Lung microvascular endothelial cell (primary cell): ENCODE data around the gene IL20RB. TPM values are rescaled to one million over a fixed set of nuclear protein-coding genes. Genes with fewer than 3 reads are reported as not detected.
"Not testable (repeated sequence)": the region's sequence is repeated elsewhere in the genome, so short reads cannot be mapped to it uniquely, and the experiment has no call there.

ENCODE experiments used
- DNase-seq, 2 donors: peaks; one replicate each; pipeline versions ENCODE4 v3.0.0 to v3.0.0-alpha.2; 2010; ENCODE audit warnings: low read depth in 2 of 2
- total RNA-seq: library from RNA; depleted of rRNA; stranded (reverse); fragments of >200 nt; gene quantifications from 2 replicates; pipeline ENCODE4 v1.2.1, GENCODE V29; 2014

Gene IL20RB
- total RNA-seq, 1 donor from 2014 or later, result 0.79 TPM

DNA sequence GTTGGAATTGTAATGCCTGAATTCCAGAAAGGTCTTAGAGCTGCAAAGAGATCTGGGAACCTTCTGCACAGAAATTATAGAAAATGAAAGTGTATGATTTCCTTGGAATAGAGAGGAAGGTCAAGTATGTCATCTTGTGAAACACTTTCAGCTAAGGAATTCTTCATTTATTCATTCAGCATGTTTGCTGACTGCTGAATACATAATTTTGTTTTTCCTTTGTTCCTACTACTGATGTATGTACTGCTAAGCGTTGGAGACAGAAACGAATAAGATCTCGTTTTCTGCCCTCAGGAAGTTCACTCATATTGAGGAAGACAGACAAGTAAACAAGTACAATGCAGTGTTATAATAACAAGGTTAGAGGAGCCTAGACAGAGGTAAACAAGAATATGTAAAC, 14.3 kb upstream of the IL20RB start:
- peak in 1 of 2 donors; percentile 36 for DNase-seq

DNA sequence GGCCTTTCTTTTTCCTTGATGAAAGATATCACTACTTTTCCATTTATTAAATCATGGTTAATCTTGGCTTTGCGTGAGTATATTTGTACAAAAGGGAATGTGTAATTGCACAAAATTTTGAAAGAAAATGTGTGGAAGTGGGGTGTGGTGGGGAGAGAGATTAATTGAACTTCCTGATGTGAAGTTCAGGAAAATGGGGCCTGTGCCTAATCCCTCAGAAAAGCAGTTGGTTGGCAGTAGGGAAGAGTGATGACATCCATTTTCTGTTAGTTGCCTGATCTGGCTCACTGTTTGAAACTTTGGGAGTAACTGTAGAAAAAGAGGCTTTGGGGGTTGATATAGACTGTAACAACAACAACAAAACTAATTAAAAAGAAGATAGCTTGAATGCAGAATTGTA, 10.8 kb upstream of the IL20RB start:
- peak in 1 of 2 donors; percentile 33 for DNase-seq

DNA sequence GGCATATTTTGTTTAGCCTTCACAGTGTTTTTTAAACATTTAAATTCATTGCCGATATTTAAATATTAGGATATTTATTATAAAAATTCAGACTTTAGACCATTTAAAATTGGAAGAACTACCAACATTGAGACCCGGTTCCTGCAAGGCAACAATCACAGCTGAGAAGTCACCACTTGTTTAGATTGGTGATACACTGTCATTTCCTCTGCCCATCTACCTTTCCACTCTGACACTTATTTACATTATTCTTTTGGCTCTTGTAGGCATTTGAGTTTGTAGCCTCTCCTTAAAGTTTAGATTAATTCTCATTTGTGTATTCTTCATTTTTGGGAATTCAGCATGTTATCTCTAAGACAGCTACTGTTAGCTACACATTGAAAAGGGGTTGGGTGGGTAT, 10.3 kb upstream of the IL20RB start:
- no peak for DNase-seq

DNA sequence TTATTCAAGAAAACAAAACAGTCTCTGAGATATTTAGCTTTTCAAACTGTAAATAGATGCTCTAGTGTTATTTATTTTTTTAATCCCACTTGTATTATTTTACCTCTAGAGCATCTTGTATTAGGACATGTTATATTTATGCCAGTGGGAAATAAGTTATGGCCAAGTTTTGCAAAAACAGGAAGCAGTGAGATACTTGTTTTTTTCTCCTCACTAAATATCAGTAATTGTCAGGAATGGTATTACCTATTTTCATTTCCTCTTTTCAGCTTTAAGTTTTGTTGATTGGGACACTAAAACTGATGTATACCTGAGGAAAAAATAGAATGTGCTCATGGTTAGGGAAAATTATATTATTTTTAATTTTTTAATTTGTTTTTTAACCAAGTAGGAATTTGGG, 8.6 kb upstream of the IL20RB start:
- peak; percentile 27 to 41 for DNase-seq

DNA sequence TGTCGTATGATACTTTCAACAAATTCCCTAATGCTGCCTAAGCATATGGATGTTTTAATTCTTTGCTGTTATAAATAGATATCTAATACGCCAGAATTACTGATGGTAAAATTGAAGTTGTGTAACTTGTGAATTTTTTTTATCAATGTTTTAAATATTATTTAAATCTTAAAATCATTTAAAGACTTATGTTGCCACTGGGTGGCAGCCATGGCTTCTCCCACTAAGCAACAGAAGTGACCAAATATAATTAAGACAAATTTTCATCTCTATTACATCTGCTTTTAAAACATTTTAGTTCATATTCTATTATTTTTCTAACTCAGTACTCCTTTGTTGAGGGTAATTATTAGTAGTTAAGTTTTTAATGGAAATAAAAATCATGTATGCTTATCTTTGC, 8.1 kb upstream of the IL20RB start:
- DNase-seq, result peak; percentile 39 to 59

DNA sequence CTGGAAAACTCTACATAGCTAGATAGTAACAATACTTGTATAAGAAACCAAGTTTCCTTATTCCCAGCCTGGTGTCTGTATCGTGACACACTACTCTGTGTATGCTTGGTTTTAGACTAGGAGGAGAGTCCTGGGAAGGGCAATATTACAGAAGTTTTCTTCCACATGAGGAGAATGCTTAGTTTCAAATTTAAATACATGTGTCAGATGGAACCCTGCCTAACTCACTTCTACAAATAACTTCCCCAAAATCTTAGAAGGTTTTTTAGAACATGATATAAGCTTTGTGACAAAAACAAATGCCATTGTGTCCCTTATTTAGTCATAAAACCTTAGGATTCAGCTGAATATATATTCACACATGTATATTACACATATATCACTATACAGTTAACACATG, 7.2 kb upstream of the IL20RB start:
- DNase-seq, result no peak

DNA sequence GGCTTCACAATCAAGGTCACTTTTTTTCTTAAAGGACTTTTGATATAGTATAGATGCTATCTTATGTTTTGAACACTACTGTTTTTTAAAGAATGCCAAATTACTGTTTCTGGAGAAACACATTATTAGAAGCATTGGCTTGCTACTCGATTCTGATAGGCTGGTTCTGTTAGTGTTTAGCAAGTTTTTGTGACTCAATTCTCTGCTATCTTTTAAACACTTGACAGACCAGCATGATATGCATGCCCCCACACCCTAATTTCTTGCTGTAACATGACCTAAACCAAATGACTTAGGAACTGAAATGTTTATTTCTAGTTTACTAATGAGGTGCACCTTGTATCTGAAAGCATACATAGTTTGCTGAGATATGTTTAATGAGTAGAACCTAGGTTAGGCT, 5.5 kb upstream of the IL20RB start:
- DNase-seq, result no peak

DNA sequence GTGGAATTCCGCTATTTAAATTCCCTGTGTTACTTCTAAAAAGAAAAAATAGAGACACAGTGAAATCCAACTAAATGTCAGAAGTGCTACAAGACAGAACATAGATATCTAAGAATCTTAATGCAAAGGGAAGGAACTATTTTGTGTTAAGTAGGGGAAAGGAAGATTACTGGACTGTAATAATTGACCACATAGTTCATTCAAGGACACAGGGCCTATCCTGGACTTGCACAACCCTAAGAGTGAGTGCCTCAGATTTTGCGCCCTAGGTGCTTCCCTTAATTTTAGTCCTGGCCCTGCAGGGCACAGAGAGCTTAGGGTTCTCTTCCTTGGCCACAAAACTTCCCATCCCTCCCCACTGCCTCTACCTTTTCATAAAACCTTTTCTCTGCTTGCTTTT, 3.5 kb upstream of the IL20RB start:
- DNase-seq, result no peak

DNA sequence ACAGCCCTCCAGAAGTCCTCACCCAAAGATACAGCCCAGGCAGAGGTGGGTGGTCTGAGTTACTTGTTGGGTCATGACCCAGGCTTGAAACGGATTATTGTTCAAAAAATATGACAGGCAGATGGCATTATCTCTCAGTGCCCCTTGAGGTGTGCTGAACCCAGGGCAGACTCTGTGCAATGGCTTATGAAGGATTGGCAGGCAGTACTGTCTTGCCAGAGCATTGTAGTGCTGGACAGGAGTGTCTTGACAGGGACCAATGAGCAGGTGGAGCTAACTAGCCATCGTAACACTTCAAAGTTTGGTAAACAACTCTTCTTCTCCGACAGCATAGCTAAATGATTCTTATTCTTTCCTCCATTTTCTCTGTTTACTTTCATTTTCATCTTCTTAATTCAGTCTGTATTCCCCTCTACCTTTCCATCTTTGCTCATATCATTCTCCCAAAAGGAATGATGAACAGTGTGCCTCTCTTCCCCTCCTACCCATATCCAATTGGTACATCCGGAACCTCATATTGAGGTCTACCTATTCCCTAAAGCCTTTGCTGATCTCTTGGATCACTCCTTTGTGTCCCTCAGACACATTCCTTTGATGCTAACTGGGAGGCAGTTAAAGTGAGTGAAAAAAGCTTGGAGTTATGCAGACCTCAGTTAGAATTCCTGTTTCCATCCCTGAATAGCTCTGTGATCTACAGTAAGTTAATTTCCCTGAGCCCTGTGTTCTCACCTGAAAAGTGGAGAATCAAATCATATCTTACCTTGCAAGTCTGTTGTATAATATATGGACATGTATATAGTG, 2.6 kb upstream of the IL20RB start:
- DNase-seq, result no peak

DNA sequence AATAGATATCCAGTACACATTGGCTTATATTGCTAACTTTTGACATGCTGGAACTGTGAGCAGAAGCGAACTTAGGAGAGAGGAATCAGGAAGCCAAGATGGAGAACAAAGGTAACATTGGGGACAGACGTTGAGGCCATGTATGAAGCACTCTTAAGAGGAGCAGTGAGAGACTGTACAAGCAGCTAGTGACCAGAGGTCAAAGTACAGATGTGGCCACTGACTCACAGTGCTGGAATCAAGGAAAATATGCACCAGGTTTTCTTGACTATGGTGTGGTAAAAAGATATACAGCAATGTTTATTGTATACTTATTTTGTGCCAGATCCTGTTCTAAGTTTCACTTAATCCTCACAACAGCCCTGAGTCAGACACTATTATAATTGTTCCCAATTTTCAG, 2.0 kb upstream of the IL20RB start:
- peak in 1 of 2 donors; percentile 78 for DNase-seq

DNA sequence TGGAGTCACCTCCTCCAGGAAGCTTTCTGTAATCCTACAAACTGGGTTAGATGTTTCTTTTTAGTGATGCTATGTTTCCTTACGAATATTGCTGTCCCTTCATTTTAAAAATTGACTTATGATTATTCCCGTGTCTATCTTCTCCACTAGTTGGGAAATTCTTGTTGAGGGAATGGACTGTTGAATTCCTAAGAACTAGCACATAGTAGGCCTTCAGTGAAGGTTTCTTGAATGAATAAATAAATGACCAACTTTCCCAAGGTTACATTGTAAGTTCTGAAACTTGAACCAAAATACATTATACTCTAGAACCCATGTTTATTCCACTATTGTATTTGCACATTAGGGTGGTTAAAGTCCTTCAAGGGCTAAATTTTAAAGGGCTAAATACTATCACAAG, 812 bp upstream of the IL20RB start:
- DNase-seq, result no peak

DNA sequence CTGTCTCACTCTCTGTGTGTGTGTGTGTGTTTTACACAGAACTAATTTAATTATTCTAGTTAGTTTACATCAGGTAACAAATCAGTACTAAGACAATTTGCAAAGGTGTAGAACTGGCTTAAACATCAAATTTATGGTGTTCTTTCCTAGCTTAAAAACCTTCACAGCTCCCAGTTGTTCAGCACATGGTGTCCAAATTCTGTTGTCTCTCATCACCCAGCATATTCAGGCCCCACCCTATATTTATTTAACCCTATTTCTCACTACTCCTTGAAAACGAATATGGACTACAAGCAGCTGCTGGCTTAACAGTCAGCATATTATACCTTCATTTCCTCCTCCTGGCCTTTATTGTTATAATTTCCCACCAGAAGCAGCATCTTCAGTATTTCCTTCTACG, 1.2 kb downstream of the IL20RB start:
- DNase-seq, result no peak

DNA sequence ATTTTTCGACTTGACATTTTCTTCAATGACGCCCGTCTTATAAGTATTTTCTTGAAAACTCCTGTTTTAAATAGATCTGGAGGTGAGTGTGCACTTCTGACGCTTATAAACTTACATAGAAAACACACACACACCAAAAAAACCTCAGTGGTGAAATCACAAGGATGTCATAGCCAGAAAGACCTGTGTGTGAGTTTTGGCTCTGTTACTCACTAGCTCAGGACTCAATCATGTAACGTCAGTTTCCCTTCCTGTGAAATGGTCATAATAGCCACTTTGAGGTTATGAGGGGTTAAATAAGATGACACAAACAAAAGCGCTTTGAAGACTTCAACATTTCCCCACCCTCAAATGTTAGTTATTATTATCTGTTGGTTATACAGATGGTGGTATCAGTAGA, 1.8 kb downstream of the IL20RB start:
- DNase-seq, result no peak

DNA sequence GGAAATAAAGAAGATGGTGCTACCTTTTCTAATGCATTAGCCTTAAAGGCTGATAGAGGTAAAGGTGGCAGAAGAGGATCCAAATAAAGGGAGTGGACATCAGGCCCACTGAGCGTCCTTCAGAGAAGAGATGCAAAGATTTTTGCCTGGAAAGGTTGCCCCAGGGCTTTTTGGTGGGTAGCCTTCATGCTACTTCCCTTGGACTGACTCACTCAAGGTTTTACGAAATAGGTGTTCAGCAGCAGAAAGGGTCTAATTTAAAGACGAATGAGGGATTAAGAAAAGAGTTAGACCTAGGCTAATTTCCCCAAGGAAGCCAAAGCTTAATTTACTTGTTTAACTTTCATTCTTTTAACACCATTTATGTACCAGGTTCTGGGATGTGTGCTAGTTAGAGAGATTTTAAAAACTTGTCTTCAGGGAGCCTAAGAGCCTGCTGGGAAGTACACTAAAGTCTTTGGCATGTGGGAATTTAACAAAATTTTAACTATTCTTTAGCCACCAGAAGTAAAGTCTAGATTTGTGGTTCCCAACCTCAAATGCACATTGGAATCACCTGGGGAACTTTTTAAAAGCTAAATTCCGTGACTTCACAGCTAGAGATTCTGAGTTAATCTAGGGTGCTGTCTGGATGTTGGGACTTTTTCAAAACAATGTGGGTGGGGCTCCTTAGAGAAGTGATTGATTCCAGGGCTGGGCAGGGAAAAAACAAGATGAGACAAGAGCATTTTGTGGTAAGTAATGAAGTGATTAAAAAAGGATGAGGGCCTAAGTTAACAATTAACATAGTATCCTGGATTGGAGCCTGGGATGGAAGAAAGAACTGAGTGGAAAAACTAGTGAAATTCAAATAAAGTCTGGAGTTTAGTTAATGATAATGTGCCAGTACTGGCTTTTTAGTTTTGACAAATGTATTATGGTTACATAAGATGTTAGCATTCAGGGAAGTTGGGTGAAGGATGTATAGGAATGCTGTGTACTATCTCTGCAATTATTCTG, 3.4 kb downstream of the IL20RB start:
- DNase-seq, result no peak

DNA sequence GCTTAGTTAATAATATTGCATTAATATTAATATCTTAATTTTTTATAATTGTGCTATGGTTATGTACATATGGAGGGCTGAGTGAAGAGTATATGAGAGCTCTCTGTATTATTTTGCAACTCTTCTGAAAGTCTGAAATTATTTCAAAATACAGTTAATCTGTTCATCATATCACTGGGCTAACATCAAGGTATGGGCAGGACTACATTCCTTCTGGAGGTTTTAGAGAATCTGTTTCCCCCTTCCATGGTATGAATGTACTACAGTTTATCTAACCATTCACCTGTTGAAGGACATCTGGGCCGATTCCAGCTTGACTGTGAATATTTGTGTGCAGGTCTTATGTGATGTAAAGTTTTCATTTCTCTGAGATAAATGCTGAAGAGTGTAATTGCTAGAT, 5.1 kb downstream of the IL20RB start:
- peak in 1 of 2 donors; percentile 67 for DNase-seq

DNA sequence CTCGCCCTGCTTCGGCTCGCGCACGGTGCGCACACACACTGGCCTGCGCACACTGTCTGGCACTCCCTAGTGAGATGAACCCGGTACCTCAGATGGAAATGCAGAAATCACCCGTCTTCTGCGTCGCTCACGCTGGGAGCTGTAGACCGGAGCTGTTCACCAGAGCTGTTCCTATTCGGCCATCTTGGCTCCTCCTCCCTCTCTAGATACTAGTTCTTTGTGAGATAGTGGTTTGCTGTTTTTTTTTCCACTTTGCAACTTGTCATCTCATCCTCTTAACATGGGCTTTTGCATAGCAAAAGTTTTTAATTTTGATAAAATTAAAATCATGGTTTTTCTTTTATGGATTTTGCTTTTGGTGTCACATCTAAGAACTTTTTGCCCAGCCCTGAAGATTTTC, 11.8 kb downstream of the IL20RB start:
- not testable (repeated sequence) for DNase-seq

DNA sequence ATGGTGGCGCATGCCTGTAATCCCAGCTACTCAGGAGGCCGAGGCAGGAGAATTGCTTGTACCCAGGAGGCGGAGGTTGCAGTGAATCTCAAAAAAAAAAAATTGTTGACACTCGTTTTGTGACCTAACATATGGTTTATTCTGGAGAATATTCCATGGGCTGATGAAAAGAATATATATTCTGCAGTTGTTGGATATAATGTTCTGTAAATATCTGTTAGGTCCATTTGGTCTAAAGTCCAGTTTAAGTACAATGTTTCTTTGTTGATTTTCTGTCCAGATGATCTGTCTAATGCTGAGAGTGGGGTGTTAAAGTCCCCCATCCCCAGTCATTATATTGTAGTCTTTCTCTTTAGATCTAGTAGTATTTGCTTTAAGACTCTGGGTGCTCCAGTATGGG, 15.6 kb downstream of the IL20RB start:
- no peak for DNase-seq

DNA sequence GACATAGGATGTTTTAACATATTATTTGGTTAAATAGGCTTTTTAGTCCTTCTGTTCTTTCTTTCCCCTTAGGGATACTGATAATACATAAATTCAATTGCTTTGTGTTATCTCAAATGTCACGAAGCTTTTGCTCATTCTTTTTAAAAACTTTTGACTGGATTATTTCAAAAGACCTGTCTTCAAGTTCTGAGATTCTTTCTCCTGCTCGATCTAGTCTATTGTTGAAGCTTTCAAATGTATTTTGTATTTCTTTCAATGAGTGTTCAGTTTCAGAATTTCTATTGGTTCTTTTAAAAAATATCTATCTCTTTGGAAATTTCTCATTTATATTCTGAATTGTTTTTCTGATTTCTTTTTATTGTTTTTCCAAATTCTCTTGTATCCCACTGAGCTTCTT, 16.9 kb downstream of the IL20RB start:
- DNase-seq, result no peak

DNA sequence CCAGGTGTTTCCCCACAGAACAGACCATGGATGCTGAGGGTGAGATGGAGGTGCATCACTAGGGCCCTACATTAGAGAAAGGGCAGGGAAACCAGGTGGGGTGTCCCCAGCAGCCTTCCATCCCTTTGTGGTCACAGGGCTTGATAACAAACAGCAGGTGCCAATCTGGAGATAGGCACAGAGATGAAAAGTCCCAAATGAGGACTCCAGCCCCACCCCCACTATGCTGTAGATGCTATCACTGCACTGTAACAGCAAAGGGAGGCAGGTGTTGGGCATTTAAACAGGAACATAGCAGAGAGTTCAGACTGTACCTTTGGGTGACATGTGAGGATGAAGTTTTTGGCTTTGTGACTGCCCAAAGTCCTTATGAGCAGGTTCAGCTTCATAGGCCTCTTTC, 21.4 kb downstream of the IL20RB start:
- no peak for DNase-seq

DNA sequence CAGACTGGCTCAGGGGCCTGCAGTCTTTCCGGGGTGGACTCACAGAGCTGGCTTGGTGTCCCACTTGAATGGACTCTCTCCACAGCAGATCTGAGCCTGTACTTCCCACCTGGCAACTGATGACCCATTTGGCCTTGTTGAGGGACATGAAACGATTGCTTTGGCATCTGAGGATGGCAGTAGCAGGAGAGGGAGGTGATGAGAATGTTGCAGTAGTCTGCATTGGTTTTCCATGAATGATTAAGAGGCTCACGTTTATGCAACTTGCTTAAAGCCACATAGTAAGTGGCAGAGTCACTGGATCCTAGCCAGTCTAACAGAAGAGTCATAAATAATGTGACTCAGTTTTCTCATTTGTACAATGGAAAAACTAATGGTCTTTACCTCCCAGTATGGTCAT, 21.9 kb downstream of the IL20RB start:
- no peak for DNase-seq

DNA sequence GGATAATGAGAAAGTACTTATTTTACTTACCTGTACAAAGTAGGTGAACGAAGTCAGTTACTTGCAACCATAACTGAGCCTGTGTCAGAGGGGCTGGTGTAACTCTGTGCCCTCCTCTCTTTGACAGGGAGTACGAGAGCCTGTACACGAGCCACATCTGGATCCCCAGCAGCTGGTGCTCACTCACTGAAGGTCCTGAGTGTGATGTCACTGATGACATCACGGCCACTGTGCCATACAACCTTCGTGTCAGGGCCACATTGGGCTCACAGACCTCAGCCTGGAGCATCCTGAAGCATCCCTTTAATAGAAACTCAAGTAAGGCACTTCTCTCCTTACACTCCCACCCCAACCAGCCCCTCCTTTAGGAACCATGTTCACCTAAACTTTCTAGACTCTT, 24.2 kb downstream of the IL20RB start:
- DNase-seq, result no peak

DNA sequence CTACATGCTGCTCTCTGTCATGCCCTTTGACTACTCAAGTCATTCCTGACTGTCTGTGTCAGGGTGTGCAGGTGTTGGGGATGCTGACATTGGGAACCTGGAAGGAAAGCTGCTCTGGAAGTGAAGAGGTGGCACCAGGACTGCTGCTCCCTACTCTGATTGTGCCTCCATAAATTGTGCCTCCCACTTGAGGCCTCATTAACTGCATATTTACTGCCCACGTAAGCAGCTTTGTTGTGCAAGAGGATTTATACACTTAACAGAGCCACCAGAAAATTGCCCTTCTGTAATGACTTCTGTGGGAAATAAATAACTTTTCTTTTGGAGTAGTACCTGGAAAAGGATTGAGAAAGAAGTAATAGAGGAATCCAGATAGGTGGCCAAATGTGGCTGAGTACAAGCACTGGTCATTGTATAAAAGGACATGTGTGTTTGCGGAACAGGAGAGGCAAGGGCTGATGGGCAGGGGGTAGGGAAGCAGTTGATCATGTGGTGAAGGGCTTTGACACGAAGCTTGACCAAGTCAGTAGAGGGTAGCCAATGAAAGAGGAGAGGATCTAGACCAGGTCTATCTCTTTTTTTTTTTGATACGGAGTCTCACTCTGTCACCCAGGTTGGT, 24.8 kb downstream of the IL20RB start:
- no peak for DNase-seq
